ENCODE measurements around the gene MROH2A. TPM values are rescaled to one million over a fixed set of nuclear protein-coding genes. Genes with fewer than 3 reads are reported as not detected.

Gene MROH2A
- total RNA-seq, 1 experiment from 2014 or later: not detected

GRCh38 chr2:233811087-233811486 is 33.0 kb downstream of the MROH2A start:
- H3K27ac ChIP-seq (ENCODE audit: low read depth, low read length): no peak overlapping the region
- POLR2A ChIA-PET: no interaction called here
- no peaks in the 10 kb centered on the region for H3K9me3 ChIP-seq (ENCODE audit: control insufficient read depth in 1 of 2, insufficient read depth in 1 of 2, low read depth in 1 of 2, low read length in 2 of 2)
- H3K4me3 ChIP-seq (replicated peaks in 1 of 2; ENCODE audit: low read depth in 1 of 2, low read length in 2 of 2): no peak overlapping the region
- no peak for TF ChIP-seq EGR1 (IDR thresholded peaks at IDR 0.05; ENCODE audit: low read depth)
- no peak for TF ChIP-seq SIN3A (IDR thresholded peaks at IDR 0.05; ENCODE audit: low read depth)
- TF ChIP-seq TCF7L2 (IDR thresholded peaks at IDR 0.05; ENCODE audit: borderline replicate concordance, extremely low read depth, insufficient read depth, insufficient read length): no peak
- TF ChIP-seq REST (IDR thresholded peaks at IDR 0.05; ENCODE audit: low read depth): no peak
- TF ChIP-seq CBX3 (IDR thresholded peaks at IDR 0.05; ENCODE audit: low read depth): no peak
- no peak for TF ChIP-seq MAX (IDR thresholded peaks at IDR 0.05)
- no peak for TF ChIP-seq RAD21 (IDR thresholded peaks at IDR 0.05; ENCODE audit: low read depth)
- no peak for TF ChIP-seq ELF1 (IDR thresholded peaks at IDR 0.05; ENCODE audit: borderline replicate concordance, low read depth)
- TF ChIP-seq ATF3 (IDR thresholded peaks at IDR 0.05): no peak
- no peak for TF ChIP-seq CEBPB (IDR thresholded peaks at IDR 0.05; ENCODE audit: low read depth)
- no peak for TF ChIP-seq JUND (IDR thresholded peaks at IDR 0.05)
- no peak for TF ChIP-seq FOSL1 (IDR thresholded peaks at IDR 0.05; ENCODE audit: low read depth)
- no peak for TF ChIP-seq EZH2phosphoT487 (IDR thresholded peaks at IDR 0.05; ENCODE audit: borderline replicate concordance)
- TF ChIP-seq POLR2AphosphoS5 (IDR thresholded peaks at IDR 0.05; ENCODE audit: low read depth, low read length): no peak
- no peak for TF ChIP-seq YY1 (IDR thresholded peaks at IDR 0.05; ENCODE audit: extremely low read depth, insufficient replicate concordance, low read depth, low read length)
- TF ChIP-seq ZFX (IDR thresholded peaks at IDR 0.05): no peak
- no peak for TF ChIP-seq EZH2 (IDR thresholded peaks at IDR 0.05)
- no peaks in the 10 kb centered on the region for H3K9me2 ChIP-seq (ENCODE audit: insufficient read depth)
- BruUV-seq (replicated peaks): no TSS peak
- H3K79me2 ChIP-seq (ENCODE audit: insufficient read depth, low read length): no peaks in the 10 kb centered on the region
- CTCF ChIA-PET: no interaction called here
- intact Hi-C loops (cut with micrococcal nuclease): no loop called here
- H3K27me3 ChIP-seq (ENCODE audit: insufficient read depth, low read length): no peaks in the 10 kb centered on the region; the same call in 1 of the 2 replicates
- DNase-seq (ENCODE audit: low read depth, low spot score) (no peak), ATAC-seq (no peak)
- no peak overlapping the region for H2AFZ ChIP-seq (ENCODE audit: low read depth, low read length, poor library complexity, severe bottlenecking)
- H4K20me1 ChIP-seq (ENCODE audit: insufficient read depth): no peaks in the 10 kb centered on the region
- H3K4me2 ChIP-seq (ENCODE audit: low read length): no peak overlapping the region
- H3K4me1 ChIP-seq (ENCODE audit: control insufficient read depth in 1 of 2, insufficient read depth in 2 of 2, low read length in 2 of 2): no peaks in the 10 kb centered on the region
- RAD21 ChIA-PET (ENCODE audit: low non-redundant PET in 1 of 2, low total read pairs in 2 of 2, uncharacterized antibody in 2 of 2, unreplicated experiment in 2 of 2): no interaction called here
- no peaks in the 10 kb centered on the region for H3K36me3 ChIP-seq (ENCODE audit: control insufficient read depth in 1 of 2, insufficient read depth in 2 of 2, low read length in 2 of 2)
- H3K9ac ChIP-seq (ENCODE audit: low read length): no peak overlapping the region

Data from HCT116 (cell line).